HFFc6 (cell line): ENCODE data around the gene PRDX4. TPM values are rescaled to one million over a fixed set of nuclear protein-coding genes. Genes with fewer than 3 reads are reported as not detected.
"Not testable (repeated sequence)": the region's sequence is repeated elsewhere in the genome, so short reads cannot be mapped to it uniquely, and the experiment has no call there.

Experiments used
- DNase-seq: peaks from one replicate; pipeline ENCODE4 v3.0.0-alpha.2; 2018
- H3K27ac Mint-ChIP-seq: 2 replicates; pipeline ENCODE4 v1.8.0; 2020; ENCODE audit warnings: mild to moderate bottlenecking, mixed read lengths
- H3K27me3 Mint-ChIP-seq: 2 replicates; pipeline ENCODE4 v1.8.0; 2021; ENCODE audit warnings: mild to moderate bottlenecking, moderate library complexity, mixed read lengths; ENCODE audit not compliant: insufficient read depth
- H3K36me3 Mint-ChIP-seq: 2 replicates; pipeline ENCODE4 v1.8.0; 2021; ENCODE audit warnings: low read depth, mixed read lengths
- H3K4me1 Mint-ChIP-seq: 2 replicates; pipeline ENCODE4 v1.8.0; 2020; ENCODE audit warnings: low read depth, mixed read lengths
- H3K4me3 Mint-ChIP-seq: 2 replicates; pipeline ENCODE4 v1.8.0; 2020; ENCODE audit warnings: mild to moderate bottlenecking, moderate library complexity, mixed read lengths
- H3K9me3 Mint-ChIP-seq: 2 replicates; pipeline ENCODE4 v1.8.0; 2020; ENCODE audit warnings: mild to moderate bottlenecking, mixed read lengths
- total RNA-seq, 6 experiments: library from RNA; stranded (reverse); fragmentation: NEBNext Ultra II Directional; extraction: Animal tissue kit (Norgen Biotek cat#: 25700); gene quantifications; 2 replicates in 1 of 6; 3 replicates in 5 of 6; pipeline ENCODE4 v1.2.3, GENCODE V29; 2021
- TF ChIP-seq, protein P1 (sequence below): fragments of 200-600 bp; sonication (generic); IDR thresholded peaks from 2 replicates; pipeline ENCODE4 v1.5.0; 2021; ENCODE audit warnings: antibody characterized with exemption, mild to moderate bottlenecking

The PRDX4 gene
- total RNA-seq, 6 experiments from 2014 or later: 125 to 149 (median 136) TPM

DNA sequence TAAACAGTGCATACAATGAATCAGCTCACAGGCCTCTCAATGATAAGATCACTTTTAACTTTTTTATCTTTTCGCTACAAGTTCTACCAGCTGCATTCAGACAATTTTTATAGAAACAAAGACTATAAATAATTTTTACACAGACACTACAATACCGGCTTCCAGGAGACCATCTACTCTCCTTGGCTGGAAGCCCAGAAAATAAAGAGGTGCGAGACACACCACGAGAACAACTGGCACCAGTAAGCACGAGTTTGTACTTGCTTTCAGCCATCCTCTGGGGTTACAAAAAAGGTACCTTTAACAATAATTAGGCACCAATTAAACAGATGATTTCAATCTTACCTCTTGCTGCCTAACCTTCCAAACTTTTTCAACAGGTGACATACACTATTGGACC lies 11.2 kb upstream of the PRDX4 start:
- no peak for DNase-seq
- Mint-ChIP-seq H3K4me1 (peaks cover 21% of the 10 kb centered on the region), H3K27ac (no peak overlapping the region), H3K27me3 (no peaks in the 10 kb centered on the region), H3K9me3 (no peaks in the 10 kb centered on the region), H3K4me3 (no peak overlapping the region), H3K36me3 (no peaks in the 10 kb centered on the region)
- TF ChIP-seq, protein P1, sequence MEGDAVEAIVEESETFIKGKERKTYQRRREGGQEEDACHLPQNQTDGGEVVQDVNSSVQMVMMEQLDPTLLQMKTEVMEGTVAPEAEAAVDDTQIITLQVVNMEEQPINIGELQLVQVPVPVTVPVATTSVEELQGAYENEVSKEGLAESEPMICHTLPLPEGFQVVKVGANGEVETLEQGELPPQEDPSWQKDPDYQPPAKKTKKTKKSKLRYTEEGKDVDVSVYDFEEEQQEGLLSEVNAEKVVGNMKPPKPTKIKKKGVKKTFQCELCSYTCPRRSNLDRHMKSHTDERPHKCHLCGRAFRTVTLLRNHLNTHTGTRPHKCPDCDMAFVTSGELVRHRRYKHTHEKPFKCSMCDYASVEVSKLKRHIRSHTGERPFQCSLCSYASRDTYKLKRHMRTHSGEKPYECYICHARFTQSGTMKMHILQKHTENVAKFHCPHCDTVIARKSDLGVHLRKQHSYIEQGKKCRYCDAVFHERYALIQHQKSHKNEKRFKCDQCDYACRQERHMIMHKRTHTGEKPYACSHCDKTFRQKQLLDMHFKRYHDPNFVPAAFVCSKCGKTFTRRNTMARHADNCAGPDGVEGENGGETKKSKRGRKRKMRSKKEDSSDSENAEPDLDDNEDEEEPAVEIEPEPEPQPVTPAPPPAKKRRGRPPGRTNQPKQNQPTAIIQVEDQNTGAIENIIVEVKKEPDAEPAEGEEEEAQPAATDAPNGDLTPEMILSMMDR: no peak

DNA sequence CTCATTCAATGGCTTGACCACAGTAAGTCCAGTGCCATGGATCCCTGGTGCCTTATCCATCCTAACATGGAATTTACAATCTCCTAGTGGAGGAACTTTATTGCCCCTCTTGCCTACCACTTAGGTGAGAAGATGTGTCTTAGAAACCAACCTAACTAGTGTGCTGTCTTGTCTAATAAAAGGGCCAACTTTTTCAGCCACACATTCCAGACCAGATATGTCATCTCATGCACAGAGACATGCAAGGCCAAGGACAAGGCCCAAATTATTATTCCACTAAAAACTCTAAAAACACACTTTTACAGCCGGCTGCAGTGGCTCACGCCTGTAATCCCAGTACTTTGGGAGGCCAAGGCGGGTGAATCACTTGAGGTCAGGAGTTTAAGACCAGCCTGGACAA lies 10.6 kb upstream of the PRDX4 start:
- TF ChIP-seq, protein P1: no peak
- Mint-ChIP-seq H3K9me3 (no peaks in the 10 kb centered on the region), H3K4me3 (no peak overlapping the region), H3K27me3 (no peaks in the 10 kb centered on the region), H3K27ac (no peak overlapping the region), H3K4me1 (peaks cover 27% of the 10 kb centered on the region), H3K36me3 (no peaks in the 10 kb centered on the region)
- DNase-seq: peak; percentile 48

DNA sequence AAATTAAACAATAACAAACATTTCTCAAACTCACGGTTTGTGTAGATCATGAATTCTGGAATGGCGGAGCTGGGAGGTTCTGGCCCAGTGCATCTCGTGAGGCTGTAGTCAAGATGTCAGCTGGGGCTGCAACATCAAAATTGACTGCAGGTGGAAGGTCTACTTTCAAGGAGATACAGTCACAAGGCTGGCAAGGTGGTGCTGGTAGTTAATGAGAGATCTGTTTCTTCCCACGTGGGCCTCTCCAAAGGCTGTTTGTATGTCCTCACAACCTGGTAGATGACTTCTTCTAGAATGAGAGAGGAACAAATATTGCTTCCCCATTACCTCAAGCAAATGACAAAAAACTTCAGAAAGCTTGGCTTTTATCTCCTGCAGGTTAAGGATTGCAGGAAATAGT lies 8.0 kb upstream of the PRDX4 start:
- Mint-ChIP-seq H3K27ac (no peak overlapping the region), H3K4me3 (no peak overlapping the region), H3K36me3 (no peaks in the 10 kb centered on the region), H3K27me3 (peaks cover 2% of the 10 kb centered on the region; the same call in 1 of the 2 replicates), H3K4me1 (peaks cover 41% of the 10 kb centered on the region), H3K9me3 (no peaks in the 10 kb centered on the region)
- DNase-seq: no peak
- TF ChIP-seq, protein P1: no peak

DNA sequence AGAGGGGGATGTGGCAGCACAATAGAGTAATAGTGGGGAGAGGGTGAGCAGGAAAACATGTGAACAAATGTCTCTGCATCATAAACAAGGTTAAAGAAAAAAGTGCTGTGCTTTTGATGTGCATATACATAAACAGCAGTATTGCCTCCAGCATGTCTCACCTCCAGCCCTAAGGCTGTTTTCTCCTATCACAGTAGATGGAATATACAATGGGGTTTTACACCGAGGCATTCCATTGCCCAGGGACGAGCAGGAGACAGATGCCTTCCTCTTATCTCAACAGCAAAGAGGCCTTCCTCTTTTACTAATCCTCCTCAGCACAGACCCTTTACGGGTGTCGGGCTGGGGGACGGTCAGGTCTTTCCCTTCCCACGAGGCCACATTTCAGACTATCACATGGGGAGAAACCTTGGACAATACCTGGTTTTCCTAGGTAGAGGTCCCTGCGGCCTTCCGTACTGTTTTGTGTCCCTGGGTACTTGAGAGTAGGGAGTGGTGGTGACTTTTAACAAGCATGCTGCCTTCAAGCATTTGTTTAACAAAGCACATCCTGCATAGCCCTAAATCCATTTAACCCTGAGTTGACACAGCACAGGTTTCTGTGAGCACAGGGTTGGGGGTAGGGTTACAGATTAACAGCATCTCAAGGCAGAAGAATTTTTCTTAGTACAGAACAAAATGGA lies 7.1 kb upstream of the PRDX4 start:
- peaks cover 41% of the 10 kb centered on the region for H3K4me1 Mint-ChIP-seq
- not testable (repeated sequence) for H3K27me3 Mint-ChIP-seq, H3K36me3 Mint-ChIP-seq, H3K4me3 Mint-ChIP-seq, DNase-seq, H3K27ac Mint-ChIP-seq, H3K9me3 Mint-ChIP-seq

DNA sequence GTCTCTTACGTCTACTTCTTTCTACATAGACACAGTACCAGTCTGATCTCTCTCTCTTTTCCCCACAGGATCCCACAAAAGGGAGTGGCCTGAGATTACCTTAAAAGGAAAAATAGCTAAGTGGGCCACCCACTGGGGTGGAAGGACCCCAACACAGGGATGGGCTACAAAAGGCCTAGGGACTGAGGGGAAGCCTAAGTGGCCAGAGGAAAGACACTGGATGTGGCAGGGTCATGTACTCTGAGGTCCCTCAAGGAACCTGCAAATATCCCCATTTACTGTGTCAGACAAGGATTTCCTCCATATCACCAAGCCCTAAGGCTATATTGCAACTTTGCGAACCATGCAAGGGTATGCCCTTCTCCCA lies 6.5 kb upstream of the PRDX4 start:
- no peak for DNase-seq
- TF ChIP-seq, protein P1: no peak
- Mint-ChIP-seq H3K27me3 (peaks cover 2% of the 10 kb centered on the region; the same call in 1 of the 2 replicates), H3K4me1 (peaks cover 41% of the 10 kb centered on the region), H3K4me3 (no peak overlapping the region), H3K27ac (no peak overlapping the region), H3K9me3 (no peaks in the 10 kb centered on the region), H3K36me3 (no peaks in the 10 kb centered on the region)

DNA sequence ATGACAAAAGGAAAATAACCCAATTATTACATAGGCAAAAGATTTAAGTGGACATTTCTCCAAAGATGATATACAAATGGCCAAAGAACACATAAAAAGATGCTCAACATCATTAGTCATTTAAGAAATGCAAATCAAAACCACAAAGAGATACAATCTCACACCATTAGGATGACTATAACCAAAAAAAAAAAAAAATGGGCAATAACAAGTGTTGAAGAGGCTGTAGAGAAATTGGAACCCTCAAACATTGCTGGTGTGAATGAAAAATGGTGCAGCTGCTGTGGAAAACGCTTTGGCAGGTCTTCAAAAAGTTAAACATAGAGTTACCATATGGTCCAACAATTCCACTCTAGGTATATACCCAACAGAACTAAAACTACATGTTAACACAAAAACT lies 5.6 kb upstream of the PRDX4 start:
- Mint-ChIP-seq H3K27ac (no peak overlapping the region), H3K36me3 (no peaks in the 10 kb centered on the region), H3K4me3 (no peak overlapping the region), H3K4me1 (peaks cover 34% of the 10 kb centered on the region), H3K9me3 (no peaks in the 10 kb centered on the region), H3K27me3 (peaks cover 4% of the 10 kb centered on the region; the same call in 1 of the 2 replicates)
- TF ChIP-seq, protein P1: no peak
- DNase-seq: peak; percentile 30
